ENCODE data around the gene DPP6.
"Not testable (repeated sequence)": the region's sequence is repeated elsewhere in the genome, so short reads cannot be mapped to it uniquely, and the experiment has no call there.

GRCh38 chr7:154163642-154164041, 111.4 kb downstream of the DPP6 start:
- not testable (repeated sequence) for TF ChIP-seq CTCF (conservative IDR thresholded peaks at IDR 0.05 in 1 of 2, IDR thresholded peaks at IDR 0.05 in 1 of 2; ENCODE audit: extremely low read depth in 1 of 2, insufficient read depth in 1 of 2, low read depth in 1 of 2, low read length in 2 of 2); EZH2 (IDR thresholded peaks at IDR 0.05; ENCODE audit: borderline replicate concordance, low read length)
